MM.1S (cell line): ENCODE data around the gene PHF12.

ENCODE experiments used
- DNase-seq: peaks from one replicate; pipeline ENCODE4 v3.0.0-alpha.2; 2015
- H2AFZ ChIP-seq: fragments of 300-600 bp; sonication (generic); 2 replicates; pipeline ENCODE4 v1.6.0; 2016; ENCODE audit warnings: antibody characterized with exemption, low read length
- H3F3A ChIP-seq: fragments of 300-600 bp; sonication (generic); 2 replicates; pipeline ENCODE4 v1.6.1; 2016; ENCODE audit warnings: mild to moderate bottlenecking, antibody characterized with exemption, low read length, moderate library complexity, mixed read lengths; ENCODE audit not compliant: insufficient read depth
- H3K27ac ChIP-seq: fragments of 300-600 bp; sonication (generic); 2 replicates; pipeline ENCODE4 v1.5.1; 2016; ENCODE audit warnings: mild to moderate bottlenecking, low read length
- H3K27me3 ChIP-seq: fragments of 300-600 bp; sonication (generic); replicated peaks from 2 replicates; pipeline ENCODE4 v1.6.0; 2016; ENCODE audit warnings: low read length; ENCODE audit not compliant: insufficient read depth
- H3K36me3 ChIP-seq: fragments of 300-600 bp; sonication (generic); replicated peaks from 2 replicates; pipeline ENCODE4 v1.6.1; 2016; ENCODE audit warnings: mild to moderate bottlenecking, low read length, mixed read lengths; ENCODE audit not compliant: insufficient read depth
- H3K4me1 ChIP-seq: fragments of 300-600 bp; sonication (generic); 2 replicates; pipeline ENCODE4 v1.6.1; 2016; ENCODE audit warnings: low read length, mixed read lengths
- H3K4me2 ChIP-seq: fragments of 300-600 bp; sonication (generic); 2 replicates; pipeline ENCODE4 v1.6.0; 2016; ENCODE audit warnings: low read depth, low read length
- H3K4me3 ChIP-seq: fragments of 300-600 bp; sonication (generic); 2 replicates; pipeline ENCODE4 v1.5.1; 2016; ENCODE audit warnings: low read length, mixed read lengths
- H3K79me2 ChIP-seq: fragments of 300-600 bp; sonication (generic); 2 replicates; pipeline ENCODE4 v1.6.1; 2016; ENCODE audit warnings: mixed run types, low read length, mixed read lengths
- H3K9ac ChIP-seq: fragments of 300-600 bp; sonication (generic); 2 replicates; pipeline ENCODE4 v1.6.1; 2016; ENCODE audit warnings: low read length, mixed read lengths
- H3K9me2 ChIP-seq: fragments of 300-600 bp; sonication (generic); replicated peaks from 2 replicates; pipeline ENCODE4 v1.6.1; 2016; ENCODE audit warnings: mild to moderate bottlenecking, low read length, mixed read lengths; ENCODE audit not compliant: insufficient read depth
- H3K9me3 ChIP-seq: fragments of 300-600 bp; sonication (generic); replicated peaks from 2 replicates; pipeline ENCODE4 v1.6.1; 2016; ENCODE audit warnings: mild to moderate bottlenecking, low read length, mixed read lengths; ENCODE audit not compliant: insufficient read depth
- H4K20me1 ChIP-seq: fragments of 300-600 bp; sonication (generic); 2 replicates; pipeline ENCODE4 v1.6.1; 2016; ENCODE audit warnings: mild to moderate bottlenecking, low read length, moderate library complexity, mixed read lengths; ENCODE audit not compliant: insufficient read depth
- CTCF ChIP-seq: fragments of 300-600 bp; sonication (generic); IDR thresholded peaks from 2 replicates; pipeline ENCODE4 v1.5.1; 2016; ENCODE audit warnings: antibody characterized with exemption, low read length, mixed read lengths
- EZH2 ChIP-seq: fragments of 300-600 bp; sonication (generic); optimal IDR thresholded peaks from 2 replicates; pipeline ENCODE3; 2017; ENCODE audit warnings: low read depth, mild to moderate bottlenecking, antibody characterized with exemption, low read length, mixed read lengths
- EZH2phosphoT487 ChIP-seq: fragments of 300-600 bp; sonication (generic); IDR thresholded peaks from 2 replicates; pipeline ENCODE4 v1.6.1; 2018; ENCODE audit warnings: antibody characterized with exemption, low read length

Gene PHF12

GRCh38 chr17:28888832-28889231 is 62.5 kb downstream of the PHF12 start:
- H3K4me2 ChIP-seq: no peak overlapping the region
- no peak overlapping the region for H3K9ac ChIP-seq
- H3F3A ChIP-seq: peaks cover 14% of the 10 kb centered on the region
- H3K27ac ChIP-seq: no peak overlapping the region
- H3K36me3 ChIP-seq: no peaks in the 10 kb centered on the region
- H3K27me3 ChIP-seq: no peaks in the 10 kb centered on the region
- no peak for DNase-seq
- TF ChIP-seq CTCF (no peak), EZH2 (no peak), EZH2phosphoT487 (no peak)
- H3K79me2 ChIP-seq: peaks cover 27% of the 10 kb centered on the region
- no peak overlapping the region for H3K4me3 ChIP-seq
- peaks cover 16% of the 10 kb centered on the region for H3K4me1 ChIP-seq
- H2AFZ ChIP-seq: no peak overlapping the region
- H3K9me3 ChIP-seq: no peaks in the 10 kb centered on the region
- H4K20me1 ChIP-seq: no peaks in the 10 kb centered on the region
- no peaks in the 10 kb centered on the region for H3K9me2 ChIP-seq

DNA sequence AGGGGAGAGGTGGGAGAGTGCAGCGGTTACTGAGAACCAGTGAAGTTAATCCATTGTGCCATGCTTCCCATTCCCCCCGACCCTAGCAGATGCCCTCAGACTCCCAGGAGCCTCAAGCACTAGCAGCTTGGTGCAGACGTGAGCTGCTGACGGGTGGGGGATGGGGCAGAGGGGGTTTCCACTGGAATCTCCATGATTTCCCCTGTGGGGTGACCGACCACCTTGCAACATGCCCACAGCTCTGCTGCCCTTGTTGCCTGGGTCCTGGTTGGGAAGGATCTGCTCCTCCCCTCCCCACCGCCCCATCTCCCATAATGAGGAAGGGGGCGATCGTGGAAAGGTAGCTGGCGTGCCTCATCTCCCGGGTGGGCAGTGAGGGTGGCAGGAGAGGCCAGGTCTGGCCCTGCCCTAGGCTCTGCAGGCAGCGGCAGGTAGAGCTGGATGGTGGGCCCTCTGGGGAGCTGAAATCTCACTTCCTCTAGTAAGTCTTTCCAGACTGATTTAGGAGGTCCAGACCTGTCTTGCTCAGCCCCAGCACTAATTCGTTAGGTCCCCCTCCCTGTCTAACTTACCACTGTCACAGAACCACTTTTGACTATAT is 63.3 kb downstream of the PHF12 start:
- Histone ChIP-seq H3K9me2 (no peaks in the 10 kb centered on the region), H3K36me3 (no peaks in the 10 kb centered on the region), H4K20me1 (no peaks in the 10 kb centered on the region), H3F3A (peaks cover 6% of the 10 kb centered on the region; the same call in 1 of the 2 replicates), H3K27ac (no peak overlapping the region), H3K4me3 (no peak overlapping the region), H3K9ac (no peak overlapping the region), H3K4me1 (peaks cover 10% of the 10 kb centered on the region), H3K79me2 (peaks cover 24% of the 10 kb centered on the region), H2AFZ (no peak overlapping the region), H3K27me3 (no peaks in the 10 kb centered on the region), H3K9me3 (no peaks in the 10 kb centered on the region), H3K4me2 (no peak overlapping the region)
- no peak for DNase-seq
- no peak for TF ChIP-seq EZH2phosphoT487
- TF ChIP-seq CTCF: no peak
- no peak for TF ChIP-seq EZH2

- Histone ChIP-seq H3K4me3 (no peak overlapping the region), H3K27me3 (no peaks in the 10 kb centered on the region), H2AFZ (no peak overlapping the region), H3K36me3 (no peaks in the 10 kb centered on the region), H3K4me2 (no peak overlapping the region), H3K4me1 (no peaks in the 10 kb centered on the region), H3K9me3 (no peaks in the 10 kb centered on the region), H3K27ac (no peak overlapping the region), H3K9ac (no peak overlapping the region), H3K9me2 (no peaks in the 10 kb centered on the region), H3F3A (no peaks in the 10 kb centered on the region), H3K79me2 (peaks cover 4% of the 10 kb centered on the region), H4K20me1 (no peaks in the 10 kb centered on the region)
- DNase-seq: no peak
- TF ChIP-seq EZH2phosphoT487: no peak
Observed at GRCh38 chr17:28885951-28886350, 65.4 kb downstream of the PHF12 start.

DNA sequence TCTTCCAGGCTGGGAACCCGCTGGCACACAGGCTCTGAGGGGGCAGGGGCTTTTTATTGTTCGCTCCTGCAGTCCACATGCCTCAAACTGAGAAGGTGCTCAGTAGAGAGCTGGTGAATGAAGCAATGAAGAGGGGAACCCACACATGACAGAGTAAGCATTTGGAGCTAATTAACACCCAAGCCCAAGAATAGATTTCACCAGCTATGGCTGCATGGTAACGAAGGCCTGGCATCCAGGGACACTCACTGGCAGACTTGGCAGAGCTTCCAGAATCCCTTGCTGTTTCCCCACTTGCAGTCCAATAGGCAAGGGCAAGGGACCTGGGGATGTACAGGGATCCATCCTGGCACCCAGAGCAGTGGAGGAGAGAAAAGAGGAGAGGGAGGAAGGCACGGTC is 66.0 kb downstream of the PHF12 start:
- H3F3A ChIP-seq: no peaks in the 10 kb centered on the region
- H3K36me3 ChIP-seq: no peaks in the 10 kb centered on the region
- no peak overlapping the region for H3K27ac ChIP-seq
- H4K20me1 ChIP-seq: no peaks in the 10 kb centered on the region
- H3K27me3 ChIP-seq: no peaks in the 10 kb centered on the region
- DNase-seq: no peak
- no peaks in the 10 kb centered on the region for H3K9me2 ChIP-seq
- no peak overlapping the region for H3K9ac ChIP-seq
- no peaks in the 10 kb centered on the region for H3K4me1 ChIP-seq
- H2AFZ ChIP-seq: no peak overlapping the region
- H3K4me2 ChIP-seq: no peak overlapping the region
- peaks cover 3% of the 10 kb centered on the region; the same call in 1 of the 2 replicates for H3K79me2 ChIP-seq
- no peak overlapping the region for H3K4me3 ChIP-seq
- no peaks in the 10 kb centered on the region for H3K9me3 ChIP-seq
- TF ChIP-seq EZH2phosphoT487: no peak
- no peak for TF ChIP-seq CTCF
- no peak for TF ChIP-seq EZH2
